ENCODE data around the gene NPAS3. TPM values are rescaled to one million over a fixed set of nuclear protein-coding genes. Genes with fewer than 3 reads are reported as not detected.

Gene NPAS3
- total RNA-seq, 4 donors from 2014 or later = 1.5 to 12.3 (median 3.4) TPM

DNA sequence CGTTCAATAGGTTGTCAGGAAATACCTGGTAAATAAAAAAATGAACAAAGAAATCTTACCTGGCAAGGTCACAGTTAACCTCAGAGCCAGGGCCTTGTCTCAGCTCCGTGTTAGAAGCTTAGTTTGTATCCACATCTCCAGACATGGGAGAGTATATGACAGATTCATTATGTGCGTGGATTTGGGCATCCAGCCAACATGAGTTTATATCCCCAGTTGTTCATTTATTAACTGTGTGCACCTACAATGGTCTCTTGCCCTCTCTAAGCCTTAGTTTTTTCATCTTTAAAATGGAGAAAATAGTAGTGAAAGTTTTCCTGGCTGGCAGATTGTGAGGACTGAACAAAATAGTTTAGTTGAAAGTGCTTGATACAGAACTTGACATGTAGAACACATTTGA lies 437.8 kb downstream of the NPAS3 start:
- no peak for DNase-seq (ENCODE audit: low spot score in 2 of 2)
- no peaks in the 10 kb centered on the region for H3K36me3 ChIP-seq
- no peak for TF ChIP-seq POLR2A (IDR thresholded peaks at IDR 0.05)
- TF ChIP-seq, protein P1, sequence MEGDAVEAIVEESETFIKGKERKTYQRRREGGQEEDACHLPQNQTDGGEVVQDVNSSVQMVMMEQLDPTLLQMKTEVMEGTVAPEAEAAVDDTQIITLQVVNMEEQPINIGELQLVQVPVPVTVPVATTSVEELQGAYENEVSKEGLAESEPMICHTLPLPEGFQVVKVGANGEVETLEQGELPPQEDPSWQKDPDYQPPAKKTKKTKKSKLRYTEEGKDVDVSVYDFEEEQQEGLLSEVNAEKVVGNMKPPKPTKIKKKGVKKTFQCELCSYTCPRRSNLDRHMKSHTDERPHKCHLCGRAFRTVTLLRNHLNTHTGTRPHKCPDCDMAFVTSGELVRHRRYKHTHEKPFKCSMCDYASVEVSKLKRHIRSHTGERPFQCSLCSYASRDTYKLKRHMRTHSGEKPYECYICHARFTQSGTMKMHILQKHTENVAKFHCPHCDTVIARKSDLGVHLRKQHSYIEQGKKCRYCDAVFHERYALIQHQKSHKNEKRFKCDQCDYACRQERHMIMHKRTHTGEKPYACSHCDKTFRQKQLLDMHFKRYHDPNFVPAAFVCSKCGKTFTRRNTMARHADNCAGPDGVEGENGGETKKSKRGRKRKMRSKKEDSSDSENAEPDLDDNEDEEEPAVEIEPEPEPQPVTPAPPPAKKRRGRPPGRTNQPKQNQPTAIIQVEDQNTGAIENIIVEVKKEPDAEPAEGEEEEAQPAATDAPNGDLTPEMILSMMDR (IDR thresholded peaks at IDR 0.05) = no peak
- TF ChIP-seq EP300 (IDR thresholded peaks at IDR 0.05) = no peak
- no peaks in the 10 kb centered on the region for H3K9me3 ChIP-seq
- no peak overlapping the region for H3K4me3 ChIP-seq
- no peak overlapping the region for H3K27ac ChIP-seq
- no peaks in the 10 kb centered on the region for H3K27me3 ChIP-seq
- 53 to 57% methylated on average over 3 of the region's 3 CpGs for WGBS, 2 donors
- H3K4me1 ChIP-seq = no peaks in the 10 kb centered on the region

DNA sequence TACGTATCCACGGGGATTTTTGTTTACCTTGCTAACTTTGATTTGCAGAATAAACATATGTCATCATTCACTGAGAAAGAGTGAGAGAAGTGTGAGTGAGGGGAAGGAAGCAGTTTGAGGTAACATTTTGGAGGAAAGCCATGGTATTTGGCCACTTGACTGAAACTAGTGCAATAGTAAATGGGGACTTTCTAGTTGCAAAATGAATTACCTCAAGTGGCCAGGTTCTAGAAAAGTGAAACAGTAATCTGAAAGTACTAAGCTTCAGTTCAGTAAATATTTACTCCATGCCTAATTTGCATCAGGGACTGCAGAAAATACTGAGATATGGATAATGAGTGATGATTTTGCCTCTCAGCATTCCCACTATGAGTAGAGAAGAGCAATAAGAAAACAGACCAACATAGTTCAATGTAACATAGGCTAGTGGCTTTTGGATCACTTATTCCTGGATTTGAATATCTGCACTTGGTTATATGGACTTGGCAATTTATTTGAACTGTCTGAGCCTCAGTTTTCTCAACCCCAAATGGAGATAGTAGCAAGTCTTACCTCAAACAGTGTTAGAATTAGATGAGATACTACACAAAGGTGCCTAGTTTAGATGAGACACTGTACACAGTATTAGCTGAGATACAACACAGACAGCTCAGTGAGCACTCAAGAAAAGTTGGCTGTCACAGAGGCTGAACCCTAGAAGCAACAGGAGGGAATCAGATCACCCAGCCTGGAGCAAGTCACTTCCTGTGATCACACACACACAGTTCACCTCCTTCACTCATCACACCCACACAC lies 439.1 kb downstream of the NPAS3 start:
- H3K4me3 ChIP-seq = no peak overlapping the region
- no peak overlapping the region for H3K27ac ChIP-seq
- no peaks in the 10 kb centered on the region for H3K36me3 ChIP-seq
- H3K9me3 ChIP-seq = no peaks in the 10 kb centered on the region
- H3K4me1 ChIP-seq = no peaks in the 10 kb centered on the region
- TF ChIP-seq, protein P1 (IDR thresholded peaks at IDR 0.05) = no peak
- TF ChIP-seq POLR2A (IDR thresholded peaks at IDR 0.05) (no peak), EP300 (IDR thresholded peaks at IDR 0.05) (no peak)
- no peaks in the 10 kb centered on the region for H3K27me3 ChIP-seq
- DNase-seq (ENCODE audit: low spot score in 2 of 2) = no peak
- WGBS, 2 donors = 47 to 74% methylated on average over 2 of the region's 2 CpGs

GRCh38 chr14:33381717-33382116 lies 443.0 kb downstream of the NPAS3 start:
- H3K27me3 ChIP-seq = no peaks in the 10 kb centered on the region
- DNase-seq (ENCODE audit: low spot score in 2 of 2) = no peak
- H3K4me3 ChIP-seq = no peak overlapping the region
- no peaks in the 10 kb centered on the region for H3K9me3 ChIP-seq
- WGBS, 2 donors = 50 to 51% methylated on average over 2 of the region's 2 CpGs
- H3K4me1 ChIP-seq = no peaks in the 10 kb centered on the region
- no peak for TF ChIP-seq POLR2A (IDR thresholded peaks at IDR 0.05)
- TF ChIP-seq EP300 (IDR thresholded peaks at IDR 0.05) = no peak
- TF ChIP-seq, protein P1 (IDR thresholded peaks at IDR 0.05) = no peak
- no peaks in the 10 kb centered on the region for H3K36me3 ChIP-seq
- H3K27ac ChIP-seq = no peak overlapping the region

DNA sequence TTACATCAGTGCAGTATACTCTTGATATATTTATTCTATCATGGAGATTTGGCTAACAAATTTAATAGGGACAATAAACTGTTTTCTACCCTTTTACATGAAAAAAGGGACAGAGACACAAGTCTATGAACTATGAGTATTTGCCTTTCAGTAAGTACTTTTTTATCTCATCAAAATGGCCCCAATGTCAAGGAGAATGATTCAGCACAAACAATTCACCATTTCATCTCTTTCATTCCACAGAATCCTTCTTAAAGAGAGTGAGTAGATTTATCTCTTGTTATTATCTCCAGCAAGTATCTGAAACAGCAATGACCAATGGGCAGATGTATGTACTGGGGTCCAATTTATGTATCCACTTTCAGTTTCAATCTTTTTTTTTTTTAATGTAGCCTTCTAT lies 447.5 kb downstream of the NPAS3 start:
- no peaks in the 10 kb centered on the region for H3K36me3 ChIP-seq
- H3K9me3 ChIP-seq = no peaks in the 10 kb centered on the region
- no peaks in the 10 kb centered on the region for H3K4me1 ChIP-seq
- DNase-seq (ENCODE audit: low spot score in 2 of 2) = no peak
- no peaks in the 10 kb centered on the region for H3K27me3 ChIP-seq
- TF ChIP-seq EP300 (IDR thresholded peaks at IDR 0.05) (no peak), POLR2A (IDR thresholded peaks at IDR 0.05) (no peak)
- TF ChIP-seq, protein P1 (IDR thresholded peaks at IDR 0.05) = no peak
- H3K4me3 ChIP-seq = no peak overlapping the region
- H3K27ac ChIP-seq = no peak overlapping the region

GRCh38 chr14:33386781-33387180 lies 448.1 kb downstream of the NPAS3 start:
- TF ChIP-seq, protein P1 (IDR thresholded peaks at IDR 0.05) = no peak
- no peak for DNase-seq (ENCODE audit: low spot score in 2 of 2)
- no peaks in the 10 kb centered on the region for H3K4me1 ChIP-seq
- no peak overlapping the region for H3K4me3 ChIP-seq
- H3K9me3 ChIP-seq = no peaks in the 10 kb centered on the region
- no peaks in the 10 kb centered on the region for H3K27me3 ChIP-seq
- H3K27ac ChIP-seq = no peak overlapping the region
- 90 to 91% methylated on average over 3 of the region's 3 CpGs for WGBS, 2 donors
- H3K36me3 ChIP-seq = no peaks in the 10 kb centered on the region

All from tibial nerve (tissue), 4 donors.